Esophagus squamous epithelium (tissue), 5 donors: Measurements from ENCODE around the gene ST3GAL3. TPM values are rescaled to one million over a fixed set of nuclear protein-coding genes. Genes with fewer than 3 reads are reported as not detected.

Experiments used
- DNase-seq: peaks from one replicate; lab custom pipeline; 2025; lab: John Stamatoyannopoulos, UW
- H3K27ac ChIP-seq, 4 donors: fragments of 200-600 bp; sonication (generic); one replicate each; pipeline ENCODE4 v1.5.1; 2016 to 2019; ENCODE audit warnings: mild to moderate bottlenecking in 1 of 4
- H3K27me3 ChIP-seq, 4 donors: fragments of 200-600 bp; sonication (generic); 1 replicate in 3 of 4; 2 replicates in 1 of 4; pipeline versions ENCODE4 v1.5.1 to v1.6.0; 2017 to 2021; ENCODE audit warnings: antibody characterized with exemption in 1 of 4
- H3K36me3 ChIP-seq, 3 donors: fragments of 200-600 bp; sonication (generic); one replicate each; pipeline ENCODE4 v1.5.1; 2016 to 2019
- H3K4me1 ChIP-seq, 3 donors: fragments of 200-600 bp; sonication (generic); one replicate each; pipeline ENCODE4 v1.5.1; 2017 to 2019
- H3K4me3 ChIP-seq, 4 donors: fragments of 200-600 bp; sonication (generic); 1 replicate in 3 of 4; 2 replicates in 1 of 4; pipeline ENCODE4 v1.5.1; 2016 to 2019; ENCODE audit warnings: mild to moderate bottlenecking in 2 of 4, moderate library complexity in 1 of 4
- H3K9me3 ChIP-seq, 3 donors: fragments of 200-600 bp; sonication (generic); one replicate each; pipeline ENCODE4 v1.5.1; 2016 to 2019
- CTCF ChIP-seq, 6 experiments: fragments of 450-650 bp in 4 of 6; fragments of 200-600 bp in 2 of 6; sonication (generic) in 2 of 6; IDR thresholded peaks; one replicate each; pipeline ENCODE4 v1.5.1; 2016 to 2019; ENCODE audit warnings: antibody characterized with exemption in 6 of 6, mild to moderate bottlenecking in 4 of 6, moderate library complexity in 4 of 6
- POLR2A ChIP-seq, 4 donors: fragments of 450-650 bp; IDR thresholded peaks; one replicate each; pipeline ENCODE4 v1.6.1; 2017; ENCODE audit warnings: antibody characterized with exemption in 4 of 4, mild to moderate bottlenecking in 4 of 4, moderate library complexity in 3 of 4
- WGBS, 2 donors: methylation state at CpG; one replicate each; pipeline ENCODE4 v1.1.5; 2018; 5-methylcytosine and 5-hydroxymethylcytosine counted together
- intact Hi-C: fragments of 100-400 bp; cut with DNase I; formaldehyde crosslinking; loops from one replicate; pipeline ENCODE4 v1.15.0; 2022
- total RNA-seq, 4 donors: library from RNA; depleted of rRNA; stranded (reverse); fragments of >200 nt; gene quantifications; one replicate each; pipeline ENCODE4 v1.1.0, GENCODE V29; 2016
- donor health status: DM: yes; HTN: yes; CAD: no.

Gene ST3GAL3
- total RNA-seq, 4 donors from 2014 or later, result 2.8 to 10.7 (median 7.1) TPM

GRCh38 chr1:43673261-43673660 lies 34.1 kb upstream of the ST3GAL3 start:
- peaks cover 26 to 100% (median 58%) of the 10 kb centered on the region in 3 donors for H3K36me3 ChIP-seq
- DNase-seq, result no peak
- intact Hi-C loops, result no loop called here
- no peak for TF ChIP-seq POLR2A (IDR thresholded peaks at IDR 0.05)
- TF ChIP-seq CTCF (IDR thresholded peaks at IDR 0.05), result no peak
- WGBS, 2 donors, result 69 to 82% methylated on average over 7 of the region's 7 CpGs
- H3K9me3 ChIP-seq, result no peaks in the 10 kb centered on the region
- H3K4me1 ChIP-seq, result peaks cover 0 to 22% (median 0%) of the 10 kb centered on the region in 3 donors
- no peak overlapping the region for H3K4me3 ChIP-seq
- no peaks in the 10 kb centered on the region for H3K27me3 ChIP-seq
- no peak overlapping the region for H3K27ac ChIP-seq

- Histone ChIP-seq H3K9me3 (no peaks in the 10 kb centered on the region), H3K36me3 (peaks cover 4 to 100% (median 41%) of the 10 kb centered on the region in 3 donors), H3K4me3 (no peak overlapping the region), H3K27ac (no peak overlapping the region), H3K27me3 (no peaks in the 10 kb centered on the region), H3K4me1 (peaks cover 0 to 11% (median 0%) of the 10 kb centered on the region in 3 donors)
- 80 to 87% methylated on average over 2 of the region's 2 CpGs for WGBS, 2 donors
- intact Hi-C loops, result no loop called here
- DNase-seq, result no peak
- TF ChIP-seq CTCF (IDR thresholded peaks at IDR 0.05) (no peak), POLR2A (IDR thresholded peaks at IDR 0.05) (no peak)
These were observed 28.4 kb upstream of the ST3GAL3 start for GRCh38 chr1:43678940-43679339.

- DNase-seq, result no peak
- Histone ChIP-seq H3K4me1 (peaks cover 0 to 10% (median 0%) of the 10 kb centered on the region in 3 donors), H3K27ac (no peak overlapping the region), H3K36me3 (peaks cover 13 to 100% (median 42%) of the 10 kb centered on the region in 3 donors), H3K9me3 (no peaks in the 10 kb centered on the region), H3K4me3 (no peak overlapping the region), H3K27me3 (no peaks in the 10 kb centered on the region)
- intact Hi-C loops, result no loop called here
- no peak for TF ChIP-seq CTCF (IDR thresholded peaks at IDR 0.05)
- TF ChIP-seq POLR2A (IDR thresholded peaks at IDR 0.05), result no peak
- 94 to 100% methylated on average over 4 of the region's 4 CpGs for WGBS, 2 donors
These were observed 23.8 kb upstream of the ST3GAL3 start for GRCh38 chr1:43683560-43683959.

GRCh38 chr1:43686801-43687200 lies 20.5 kb upstream of the ST3GAL3 start:
- H3K27ac ChIP-seq, result no peak overlapping the region
- H3K27me3 ChIP-seq, result no peaks in the 10 kb centered on the region
- peaks cover 29 to 100% (median 66%) of the 10 kb centered on the region in 3 donors for H3K36me3 ChIP-seq
- peaks cover 0 to 14% (median 0%) of the 10 kb centered on the region in 3 donors for H3K4me1 ChIP-seq
- H3K9me3 ChIP-seq, result no peaks in the 10 kb centered on the region
- TF ChIP-seq CTCF (IDR thresholded peaks at IDR 0.05), result no peak
- TF ChIP-seq POLR2A (IDR thresholded peaks at IDR 0.05), result no peak
- intact Hi-C loops, result no loop called here
- no peak for DNase-seq
- no peak overlapping the region for H3K4me3 ChIP-seq
- WGBS, 2 donors, result 78 to 93% methylated on average over 3 of the region's 3 CpGs

GRCh38 chr1:43687301-43688108 lies 19.8 kb upstream of the ST3GAL3 start:
- DNase-seq, result no peak
- TF ChIP-seq POLR2A (IDR thresholded peaks at IDR 0.05) (no peak), CTCF (IDR thresholded peaks at IDR 0.05) (no peak)
- WGBS, 2 donors, result 64 to 65% methylated on average over 5 of the region's 5 CpGs
- no peak overlapping the region for H3K27ac ChIP-seq
- no peak overlapping the region for H3K4me3 ChIP-seq
- intact Hi-C loops, result no loop called here
- no peaks in the 10 kb centered on the region for H3K27me3 ChIP-seq
- peaks cover 36 to 100% (median 71%) of the 10 kb centered on the region in 3 donors for H3K36me3 ChIP-seq
- H3K9me3 ChIP-seq, result no peaks in the 10 kb centered on the region
- peaks cover 0 to 14% (median 0%) of the 10 kb centered on the region in 3 donors for H3K4me1 ChIP-seq
